MM.1S (cell line): ENCODE results near the gene CACNA1C.

Source experiments
- CTCF ChIP-seq: fragments of 300-600 bp; sonication (generic); IDR thresholded peaks from 2 replicates; pipeline ENCODE4 v1.5.1; 2016; ENCODE audit warnings: antibody characterized with exemption, low read length, mixed read lengths
- EZH2 ChIP-seq: fragments of 300-600 bp; sonication (generic); optimal IDR thresholded peaks from 2 replicates; pipeline ENCODE3; 2017; ENCODE audit warnings: low read depth, mild to moderate bottlenecking, antibody characterized with exemption, low read length, mixed read lengths
- EZH2phosphoT487 ChIP-seq: fragments of 300-600 bp; sonication (generic); IDR thresholded peaks from 2 replicates; pipeline ENCODE4 v1.6.1; 2018; ENCODE audit warnings: antibody characterized with exemption, low read length

GRCh38 chr12:2691345-2692071 is 638.7 kb downstream of the CACNA1C start:
- TF ChIP-seq CTCF, result no peak
- TF ChIP-seq EZH2, result no peak
- no peak for TF ChIP-seq EZH2phosphoT487
